Stimulated activated CD8-positive, alpha-beta memory T cell treated with anti-CD3 and anti-CD28 coated beads, Interleukin-15, amount 100 ng/mL, for 24 hours (primary cell): ENCODE results near the gene TYK2.

Source experiments
- DNase-seq: peaks from one replicate; pipeline ENCODE4 v3.0.0-alpha.2; 2020; ENCODE audit warnings: low read depth

The TYK2 gene

DNA sequence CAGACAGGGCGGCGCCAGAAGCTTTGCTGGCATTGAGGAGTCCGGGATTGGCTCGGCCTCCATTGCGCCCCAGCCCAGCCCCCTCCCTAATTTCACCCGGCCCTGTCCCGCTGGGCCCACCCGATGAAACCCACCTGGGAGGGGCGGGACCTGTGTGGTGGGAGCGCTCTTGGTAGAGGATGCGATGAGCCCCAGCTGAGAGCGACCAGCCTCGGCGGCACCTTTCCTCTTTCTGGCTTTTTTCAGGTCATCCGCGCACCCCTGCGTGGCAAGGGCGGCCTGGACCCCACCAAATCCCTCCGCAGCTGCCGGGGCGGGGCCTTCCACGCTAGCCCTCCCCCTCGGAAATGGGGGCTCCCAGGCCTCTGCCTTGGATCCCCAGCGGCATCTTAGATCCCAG lies 70.9 kb downstream of the TYK2 start, which contains the start of gene ZGLP1:
Gene ZGLP1 (minus strand): TSS at position 393 of the 400 bp plus-strand sequence.
- no peak for DNase-seq

DNA sequence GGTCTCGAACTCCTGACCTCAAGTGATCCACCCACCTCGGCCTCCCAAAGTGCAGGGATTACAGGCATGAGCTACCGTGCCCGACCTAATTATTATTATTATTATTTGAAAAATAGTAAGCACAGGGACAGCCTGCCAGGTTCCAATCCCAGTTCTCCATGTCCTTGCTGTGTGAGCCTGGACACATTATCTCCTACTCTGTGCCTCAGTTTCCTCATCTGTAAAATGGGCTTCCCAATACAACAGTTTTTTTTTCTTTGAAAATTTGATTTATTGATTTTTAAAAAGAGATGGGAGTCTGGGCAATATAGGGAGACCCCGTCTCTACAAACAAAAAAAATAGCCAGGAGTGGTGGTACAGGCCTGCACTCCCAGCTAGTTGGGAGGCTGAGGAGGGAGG lies 74.0 kb downstream of the TYK2 start:
- no peak for DNase-seq

DNA sequence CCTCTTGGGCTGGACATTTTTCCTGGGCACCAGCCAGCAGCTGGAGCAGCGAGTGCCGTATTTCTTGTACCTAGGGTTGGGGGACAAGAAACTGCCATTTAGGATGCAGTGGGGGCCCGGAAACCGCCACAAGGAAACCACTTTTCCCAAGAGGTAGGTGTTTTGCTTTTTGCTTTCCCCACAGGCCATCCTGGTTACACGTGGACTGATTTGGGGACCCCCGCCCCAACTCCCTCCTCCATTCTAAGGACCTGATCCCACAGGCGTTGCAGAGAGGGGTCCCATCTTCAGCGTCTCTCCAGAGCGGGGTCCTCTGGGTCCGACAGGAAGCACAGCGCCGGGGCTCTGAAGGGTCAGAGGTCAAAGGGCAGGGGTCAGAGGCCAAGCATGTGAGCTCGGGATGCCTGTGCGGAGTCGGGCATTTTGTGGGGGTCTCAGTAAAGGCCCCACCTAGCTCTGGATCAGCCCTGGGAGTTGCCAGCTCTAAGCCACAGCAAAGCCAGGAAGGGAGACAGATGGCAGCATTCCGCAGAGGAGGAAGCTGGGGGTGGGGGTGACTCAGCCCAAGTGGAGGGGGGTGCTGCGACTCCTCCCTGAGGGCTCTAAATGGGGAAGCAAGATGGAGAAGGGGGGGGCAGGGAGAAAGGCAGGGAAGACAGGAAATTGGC lies 75.1 kb downstream of the TYK2 start:
- DNase-seq: no peak
